Astrocyte (in vitro differentiated cells and primary cell): ENCODE measurements around the gene HMCN1.

Source experiments
- EZH2 ChIP-seq: IDR thresholded peaks from 2 replicates; pipeline ENCODE4 v1.6.1; 2012; ENCODE audit warnings: mild to moderate bottlenecking, low read length, inconsistent platforms; ENCODE audit not compliant: insufficient read depth
- TF ChIP-seq, protein P1 (sequence below): IDR thresholded peaks from 2 replicates; pipeline ENCODE4 v1.5.1; 2011; ENCODE audit warnings: low read depth, mild to moderate bottlenecking, inconsistent platforms, low read length, moderate library complexity; ENCODE audit not compliant: insufficient read depth

GRCh38 chr1:185804206-185804605 is 70.0 kb downstream of the HMCN1 start:
- TF ChIP-seq, protein P1, sequence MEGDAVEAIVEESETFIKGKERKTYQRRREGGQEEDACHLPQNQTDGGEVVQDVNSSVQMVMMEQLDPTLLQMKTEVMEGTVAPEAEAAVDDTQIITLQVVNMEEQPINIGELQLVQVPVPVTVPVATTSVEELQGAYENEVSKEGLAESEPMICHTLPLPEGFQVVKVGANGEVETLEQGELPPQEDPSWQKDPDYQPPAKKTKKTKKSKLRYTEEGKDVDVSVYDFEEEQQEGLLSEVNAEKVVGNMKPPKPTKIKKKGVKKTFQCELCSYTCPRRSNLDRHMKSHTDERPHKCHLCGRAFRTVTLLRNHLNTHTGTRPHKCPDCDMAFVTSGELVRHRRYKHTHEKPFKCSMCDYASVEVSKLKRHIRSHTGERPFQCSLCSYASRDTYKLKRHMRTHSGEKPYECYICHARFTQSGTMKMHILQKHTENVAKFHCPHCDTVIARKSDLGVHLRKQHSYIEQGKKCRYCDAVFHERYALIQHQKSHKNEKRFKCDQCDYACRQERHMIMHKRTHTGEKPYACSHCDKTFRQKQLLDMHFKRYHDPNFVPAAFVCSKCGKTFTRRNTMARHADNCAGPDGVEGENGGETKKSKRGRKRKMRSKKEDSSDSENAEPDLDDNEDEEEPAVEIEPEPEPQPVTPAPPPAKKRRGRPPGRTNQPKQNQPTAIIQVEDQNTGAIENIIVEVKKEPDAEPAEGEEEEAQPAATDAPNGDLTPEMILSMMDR, result no peak
- TF ChIP-seq EZH2, result no peak
